HuH-7.5 (cell line): ENCODE results near the gene ATXN1.
"Not testable (repeated sequence)": the region's sequence is repeated elsewhere in the genome, so short reads cannot be mapped to it uniquely, and the experiment has no call there.

Experiments
- DNase-seq: peaks from one replicate; pipeline ENCODE4 v3.0.0; 2011; ENCODE audit warnings: low spot score

The ATXN1 gene

DNA sequence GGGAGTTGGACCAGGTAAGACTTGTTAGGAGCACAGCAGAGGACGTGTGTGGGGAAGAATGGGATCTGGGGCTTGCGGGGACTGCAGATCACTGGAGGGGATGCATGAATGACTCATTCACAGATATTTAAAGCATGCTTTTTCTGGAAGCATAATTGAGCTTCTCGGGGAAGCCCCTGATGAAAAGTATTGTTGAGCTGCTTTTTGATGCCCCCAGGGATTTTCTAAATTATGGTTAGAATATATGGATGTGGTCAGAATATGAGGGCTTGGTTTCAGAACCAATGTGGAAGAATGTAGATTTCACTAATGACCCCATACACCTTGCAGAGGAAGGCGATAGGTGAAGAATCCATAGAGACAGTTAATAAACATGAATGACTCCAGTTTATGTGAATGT, 486.8 kb downstream of the ATXN1 start:
- no peak for DNase-seq

DNA sequence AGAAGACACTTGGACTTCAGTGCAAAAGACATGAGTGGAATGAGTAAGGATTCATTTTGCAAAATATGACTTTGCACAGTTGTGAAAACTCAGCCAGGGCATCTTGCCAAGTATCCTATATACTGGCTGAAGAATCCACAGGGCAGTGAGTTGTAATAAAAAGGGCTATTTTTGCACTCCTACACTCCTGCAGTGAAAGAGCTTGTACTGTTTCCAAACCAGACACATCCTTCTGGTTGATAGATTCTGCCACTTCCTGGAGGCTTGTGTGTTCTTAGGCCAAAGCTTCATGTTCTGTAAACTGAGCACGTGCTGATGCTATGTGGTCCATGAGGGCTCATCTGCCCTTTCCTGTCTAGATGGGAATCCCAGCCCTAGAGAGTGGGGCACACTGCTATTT, 488.0 kb downstream of the ATXN1 start:
- no peak for DNase-seq

DNA sequence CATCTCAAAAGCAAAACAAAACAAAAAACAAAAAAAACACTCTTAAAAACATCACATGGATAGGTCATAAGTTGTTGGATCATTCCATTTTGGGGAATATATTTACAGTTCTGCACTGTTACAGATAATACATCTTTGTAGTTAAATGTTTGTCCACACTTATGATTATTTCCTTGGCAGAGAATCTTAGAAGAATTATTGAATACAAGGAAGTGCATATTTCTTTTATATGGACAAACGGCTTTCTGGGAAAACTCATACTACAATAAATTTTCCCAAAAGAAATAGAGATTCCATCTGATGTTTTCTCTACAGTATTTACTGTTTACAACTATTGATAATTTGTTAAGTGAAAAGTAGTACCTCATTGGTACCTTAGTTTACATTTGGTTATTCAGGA, 489.1 kb downstream of the ATXN1 start:
- no peak for DNase-seq

DNA sequence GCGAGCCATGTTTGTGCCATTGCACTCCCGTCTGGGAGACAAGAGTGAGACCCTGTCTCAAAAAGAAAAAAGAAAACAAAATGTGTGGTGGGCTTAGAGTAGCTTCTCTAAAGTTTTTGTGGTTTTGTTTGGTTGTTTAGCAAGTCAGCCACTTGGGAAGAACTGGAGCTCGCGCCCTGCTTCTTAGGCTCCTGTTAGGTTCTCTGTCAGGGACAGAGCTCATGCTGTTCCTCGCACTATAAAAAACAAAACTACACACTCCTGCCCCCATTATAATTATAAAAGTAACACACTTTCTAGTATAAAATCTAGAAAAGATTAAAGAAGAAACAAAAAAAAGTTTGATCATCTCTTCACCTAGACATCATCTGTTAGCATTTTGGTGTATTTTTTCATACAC, 489.8 kb downstream of the ATXN1 start:
- no peak for DNase-seq

DNA sequence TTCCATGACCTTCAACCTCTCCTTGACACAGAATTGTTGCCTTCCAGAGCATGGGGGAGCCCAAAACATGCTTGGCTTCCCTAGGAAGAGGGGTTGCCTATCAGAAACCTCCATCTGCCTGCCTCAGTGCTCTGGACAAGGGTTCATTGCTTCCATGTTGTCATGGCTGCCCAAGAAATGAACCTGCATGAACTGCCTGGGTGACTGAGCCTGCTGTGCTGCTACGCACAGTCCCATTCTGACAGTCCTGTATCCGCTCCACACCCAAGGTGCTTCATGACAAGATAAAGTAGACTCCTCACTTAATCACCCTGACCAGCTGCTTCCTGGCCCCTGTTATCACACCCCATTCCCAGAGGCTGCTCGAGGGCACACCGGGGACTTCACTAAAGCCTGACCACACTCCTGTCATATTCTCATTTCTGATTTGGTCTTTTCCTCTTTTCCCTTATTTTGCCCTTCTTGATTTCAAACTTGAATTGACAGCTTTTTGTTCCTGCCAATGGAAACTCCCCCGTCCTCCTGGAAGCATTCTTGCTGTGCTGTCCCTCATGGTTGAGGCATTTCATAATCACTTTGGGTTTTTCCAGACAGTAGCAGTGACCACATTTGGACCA, 491.0 kb downstream of the ATXN1 start:
- no peak for DNase-seq

DNA sequence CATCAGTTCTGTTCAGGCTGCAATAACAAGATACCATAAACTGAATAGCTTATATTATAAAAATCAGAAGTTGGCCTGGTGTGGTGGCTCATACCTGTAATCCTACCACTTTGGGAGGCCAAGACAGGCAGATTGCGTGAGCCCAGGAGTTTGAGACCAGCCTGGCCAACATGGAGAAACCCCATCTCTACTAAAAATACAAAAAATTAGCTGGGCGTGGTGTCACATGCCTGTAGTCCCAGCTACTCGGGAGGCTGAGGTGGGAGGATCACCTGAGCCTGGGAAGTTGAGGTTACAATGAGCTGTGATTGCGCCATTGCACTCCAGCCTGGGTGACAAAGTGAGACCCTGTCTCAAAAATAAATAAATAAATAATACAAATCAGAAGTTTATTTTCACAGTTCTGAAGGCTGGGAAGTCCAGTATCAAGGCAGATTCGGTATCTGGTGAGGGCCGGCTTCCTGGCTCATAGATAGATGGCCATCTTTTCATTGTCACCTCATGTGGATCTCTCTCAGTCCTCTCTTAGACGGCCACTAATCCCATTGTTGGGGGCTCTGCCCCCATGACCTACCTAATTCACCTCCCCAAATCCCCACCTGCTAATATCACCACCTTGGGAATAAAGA, 491.7 kb downstream of the ATXN1 start:
- not testable (repeated sequence) for DNase-seq

DNA sequence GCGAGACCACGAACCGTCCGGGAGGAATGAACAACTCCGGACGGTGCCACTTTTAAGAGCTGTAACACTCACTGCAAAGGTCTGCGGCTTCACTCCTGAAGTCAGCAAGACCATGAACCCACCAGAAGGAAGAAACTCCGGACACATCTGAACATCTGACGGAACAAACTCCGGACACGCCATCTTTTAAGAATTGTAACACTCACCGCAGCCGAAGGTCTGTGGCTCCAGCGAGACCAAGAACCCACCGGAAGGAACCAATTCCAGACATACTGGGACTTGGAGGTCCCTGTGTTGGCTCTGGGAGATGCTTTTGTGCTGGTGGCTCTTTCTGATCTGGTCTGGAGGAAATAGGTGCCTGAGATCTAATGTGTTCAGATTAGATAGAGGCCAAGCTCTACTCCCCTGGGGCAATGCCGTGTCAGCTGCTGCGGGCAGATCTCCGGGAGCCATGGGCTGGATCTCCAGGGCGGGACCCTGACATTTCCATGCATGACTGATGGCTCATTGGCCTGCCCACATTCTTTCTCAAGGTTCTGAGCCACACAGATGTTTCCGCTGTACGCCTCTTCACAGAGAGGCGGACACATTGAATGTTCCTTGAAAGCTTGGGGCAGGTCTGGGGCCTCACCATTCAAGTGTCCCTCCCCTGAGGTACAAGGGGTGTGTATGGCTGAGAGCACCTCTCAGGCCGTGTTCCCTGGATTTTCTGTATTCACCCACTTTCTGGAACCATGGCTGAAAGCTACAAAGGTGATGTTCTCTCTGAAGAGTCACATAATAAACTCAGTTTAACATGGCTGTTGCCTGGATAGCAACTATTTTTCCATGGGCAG, 493.6 kb downstream of the ATXN1 start:
- no peak for DNase-seq

DNA sequence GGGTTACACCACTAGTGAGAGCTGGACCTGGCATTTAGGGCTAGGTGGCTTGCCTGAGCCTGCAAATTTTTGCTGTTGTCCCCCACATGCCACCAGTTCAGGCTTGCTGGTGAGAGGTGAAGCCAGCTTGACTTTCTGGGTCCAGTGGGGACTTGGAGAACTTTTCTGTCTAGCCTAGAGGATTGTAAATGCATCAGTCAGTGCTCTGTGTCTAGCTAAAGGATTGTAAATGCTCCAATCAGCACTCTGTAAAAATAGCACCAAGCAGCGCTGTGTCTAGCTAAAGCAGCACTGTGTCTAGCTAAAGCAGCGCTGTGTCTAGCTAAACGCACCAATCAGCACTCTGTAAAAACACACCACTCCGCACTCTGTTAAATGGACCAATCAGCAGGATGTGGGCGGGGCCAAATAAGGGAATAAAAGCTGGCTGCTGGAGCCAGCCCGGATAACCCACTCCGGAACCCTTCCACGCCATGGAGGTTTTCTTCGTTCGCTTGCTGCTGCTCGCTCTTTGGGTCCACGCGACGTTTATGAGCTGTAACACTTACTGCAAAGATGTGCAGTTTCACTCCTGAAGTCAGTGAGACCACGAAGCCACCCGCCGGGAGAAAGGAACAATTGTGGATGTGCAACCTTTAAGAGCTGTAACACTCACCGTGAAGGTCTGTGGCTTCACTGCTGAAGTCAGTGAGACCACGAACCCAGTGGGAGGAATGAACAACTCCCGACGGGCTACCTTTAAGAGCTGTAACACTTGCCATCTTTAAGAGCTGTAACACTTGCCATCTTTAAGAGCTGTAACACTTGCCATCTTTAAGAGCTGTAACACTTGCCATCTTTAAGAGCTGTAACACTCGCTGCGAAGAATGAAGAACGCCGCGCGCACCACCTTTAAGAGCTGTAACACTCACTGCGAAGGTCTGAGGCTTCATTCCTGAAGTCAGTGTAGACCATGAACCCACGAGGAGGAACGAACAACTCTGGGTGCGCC, 495.6 kb downstream of the ATXN1 start:
- DNase-seq, result no peak

DNA sequence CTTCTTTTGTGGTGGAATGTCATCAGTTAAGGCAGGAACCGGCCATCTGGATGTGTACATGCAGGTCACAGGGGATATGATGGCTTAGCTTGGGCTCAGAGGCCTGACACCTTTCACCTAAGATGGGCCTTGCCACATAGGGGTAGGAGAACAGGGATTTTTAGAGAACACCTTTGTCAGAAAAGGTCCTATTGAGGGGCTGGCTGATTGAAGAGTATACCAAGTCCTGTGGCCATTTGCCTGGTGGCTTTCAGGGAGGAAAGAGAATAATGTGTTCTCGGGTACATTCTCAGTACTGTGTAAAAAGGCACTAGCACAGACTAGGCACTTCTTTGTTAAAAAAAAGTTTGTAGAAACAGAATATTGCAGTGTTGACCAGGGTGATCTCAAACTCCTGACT, 496.5 kb downstream of the ATXN1 start:
- no peak for DNase-seq

DNA sequence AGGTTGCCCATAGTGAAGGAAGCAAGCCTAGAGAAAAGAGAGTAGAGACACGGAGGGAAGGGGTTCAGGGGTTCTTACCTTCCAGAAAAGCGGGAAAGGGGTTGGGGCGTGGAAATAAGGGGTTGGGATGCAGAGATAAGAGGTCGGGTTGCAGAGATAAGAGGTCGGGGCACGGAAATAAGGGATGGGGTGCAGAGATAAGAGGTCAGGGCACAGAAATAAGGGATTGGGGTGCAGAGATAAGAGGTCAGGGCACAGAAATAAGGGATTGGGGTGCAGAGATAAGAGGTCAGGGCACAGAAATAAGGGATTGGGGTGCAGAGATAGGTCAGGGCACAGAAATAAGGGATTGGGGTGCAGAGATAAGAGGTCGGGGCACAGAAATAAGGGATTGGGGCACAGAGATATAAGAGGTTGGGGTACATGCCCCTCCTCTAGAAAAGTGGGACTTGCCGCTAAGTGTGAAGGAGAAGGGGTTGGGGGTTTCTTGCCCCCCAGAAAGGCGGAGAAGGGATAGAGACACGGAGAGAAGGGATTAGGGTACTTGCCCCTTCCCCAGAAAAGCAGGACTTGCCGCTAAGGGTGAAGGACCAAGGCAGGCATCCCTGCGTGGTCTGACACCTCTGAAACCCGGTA, 497.7 kb downstream of the ATXN1 start:
- not testable (repeated sequence) for DNase-seq

DNA sequence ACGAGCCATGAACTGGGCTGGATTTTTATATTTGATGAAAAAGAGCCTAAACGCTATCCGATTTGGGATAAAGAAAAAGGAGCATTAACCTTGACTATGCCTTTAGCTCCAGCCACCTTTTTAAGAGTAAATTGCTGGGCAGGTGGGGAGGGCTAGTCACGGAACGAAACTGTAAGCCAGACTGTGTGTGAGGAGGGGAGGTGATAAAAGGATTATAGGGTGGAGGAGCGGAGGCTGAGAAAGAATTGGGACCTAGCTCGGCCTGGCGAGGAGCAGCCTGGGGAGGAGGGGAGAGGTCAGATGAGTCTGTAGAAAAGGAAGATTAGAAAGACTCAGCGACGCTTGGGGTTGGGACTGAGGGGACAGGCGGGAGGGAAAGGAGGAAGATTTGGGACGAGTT, 498.5 kb downstream of the ATXN1 start:
- DNase-seq, result not testable (repeated sequence)

DNA sequence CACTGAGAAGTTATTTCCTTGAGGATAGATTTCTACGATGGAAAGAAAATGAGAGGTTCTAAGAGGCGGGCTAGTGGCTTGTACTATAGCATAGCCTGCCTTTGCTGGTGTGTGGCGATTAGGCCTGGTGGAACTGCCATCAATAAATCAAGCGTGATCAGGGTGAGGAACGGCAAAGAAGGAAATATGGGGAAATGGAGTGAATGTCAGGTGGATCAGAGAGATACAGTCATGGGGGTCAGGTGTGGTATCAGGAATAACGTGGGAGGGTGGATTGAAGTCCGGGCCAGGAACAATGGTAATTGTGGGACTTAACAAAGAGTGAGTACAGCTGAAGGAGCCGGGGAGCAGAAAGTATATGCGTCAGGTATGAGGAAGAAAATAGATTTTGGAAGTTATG, 500.7 kb downstream of the ATXN1 start:
- DNase-seq, result not testable (repeated sequence)

DNA sequence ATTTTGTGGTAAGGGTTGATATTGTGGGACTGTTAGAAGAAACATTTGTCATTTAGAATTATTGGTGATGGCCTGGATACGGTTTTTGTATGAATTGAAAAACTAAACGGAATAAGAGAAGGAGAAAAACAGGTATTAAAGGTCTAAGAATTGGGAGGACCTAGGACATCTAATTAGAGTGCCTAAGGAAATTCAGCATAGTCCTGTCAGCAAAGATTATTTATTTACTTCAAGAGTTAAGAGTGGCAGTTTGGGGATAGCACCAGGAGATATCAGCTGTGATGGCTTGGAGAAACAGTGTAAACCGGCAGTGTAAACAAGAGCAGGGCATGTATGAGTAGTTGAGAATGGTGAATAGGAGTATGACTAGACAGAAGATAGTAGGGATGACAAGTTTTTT, 501.7 kb downstream of the ATXN1 start:
- not testable (repeated sequence) for DNase-seq

DNA sequence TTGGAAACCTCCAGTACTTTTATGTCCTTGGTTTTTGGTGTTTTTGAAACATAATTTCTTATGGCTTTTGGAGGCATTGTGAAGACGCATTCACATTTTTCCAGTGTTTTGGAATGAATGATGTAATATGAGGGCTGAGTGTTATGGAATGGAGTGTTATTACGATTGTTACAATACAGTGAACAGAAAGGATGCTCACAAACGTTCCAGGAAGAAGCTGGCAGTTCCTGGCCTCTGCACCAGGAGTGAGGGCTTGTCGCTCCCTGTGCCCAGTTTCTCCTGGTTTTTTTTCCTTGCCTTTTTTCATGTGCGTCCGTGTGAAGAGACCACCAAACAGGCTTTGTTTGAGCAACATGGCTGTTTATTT, 502.6 kb downstream of the ATXN1 start:
- no peak for DNase-seq

DNA sequence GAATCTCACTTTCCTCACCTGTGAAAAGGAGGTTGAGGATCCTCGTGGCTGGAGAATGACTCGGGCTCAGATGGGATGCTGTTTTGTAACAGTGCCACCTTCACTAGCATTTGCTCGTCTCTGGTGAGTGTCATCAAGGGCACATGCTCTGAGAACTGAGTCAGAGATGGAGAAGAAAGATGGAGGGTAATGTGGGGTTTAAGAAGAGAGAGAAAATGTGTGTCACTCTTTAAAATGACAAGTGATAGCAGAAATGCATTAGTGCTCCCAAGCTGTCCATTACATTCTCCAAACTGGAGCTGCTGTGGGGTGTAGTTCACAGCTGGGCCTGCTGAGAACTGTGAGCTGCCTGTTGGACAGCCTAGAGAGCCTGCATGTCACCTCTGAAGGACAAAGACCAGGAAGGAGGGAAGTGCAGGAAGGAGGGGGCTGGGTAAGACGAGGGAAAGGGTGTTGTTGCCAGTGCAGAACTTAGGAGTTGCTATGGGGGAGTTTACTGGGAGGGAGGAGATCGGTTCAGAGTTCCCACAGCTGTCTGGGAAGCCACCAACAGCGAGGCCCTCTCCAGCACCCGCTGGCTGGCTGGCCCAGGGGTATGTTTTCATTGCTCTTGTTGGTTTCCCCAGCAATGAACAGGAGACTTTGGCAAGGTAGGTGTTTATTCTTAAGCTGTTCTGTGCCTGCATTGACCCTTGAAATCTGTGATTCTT, 503.1 kb downstream of the ATXN1 start:
- DNase-seq, result no peak

DNA sequence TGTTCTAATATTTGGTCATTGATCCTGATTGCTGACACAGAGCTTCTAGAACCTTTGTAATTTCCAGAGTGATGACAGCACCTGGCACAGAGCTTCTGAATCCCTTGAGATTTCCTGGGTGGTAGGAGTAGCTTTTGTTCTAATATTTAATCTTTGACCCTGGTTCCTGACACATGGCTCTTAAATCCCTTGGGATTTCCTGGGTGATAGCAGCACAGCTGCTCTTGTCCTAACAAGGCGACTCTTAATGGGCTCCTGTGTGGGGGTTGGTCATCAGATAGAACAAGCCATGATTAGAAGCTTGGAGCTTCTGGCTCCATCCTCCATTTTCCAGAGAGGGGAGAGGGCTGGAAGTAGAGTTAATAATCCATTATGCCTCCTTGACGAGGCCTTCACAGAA, 504.5 kb downstream of the ATXN1 start:
- DNase-seq, result no peak

DNA sequence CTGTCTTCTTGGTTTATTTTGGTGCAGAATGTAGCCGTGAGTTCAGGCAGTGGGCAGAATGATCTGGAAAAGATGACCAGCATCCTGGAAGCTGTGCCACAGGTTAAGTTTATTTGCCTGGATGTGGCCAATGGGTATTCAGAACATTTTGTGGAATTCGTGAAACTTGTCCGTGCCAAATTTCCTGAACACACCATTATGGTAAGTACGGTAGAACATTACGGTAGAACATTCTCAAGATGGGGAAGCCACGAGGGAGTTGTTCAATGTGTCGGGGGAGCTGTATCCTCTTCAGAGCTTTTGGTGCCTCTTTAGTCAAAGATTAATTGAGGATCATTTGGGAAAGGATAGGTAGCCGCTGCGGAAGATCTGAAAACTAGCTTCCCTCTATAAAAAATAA, 506.7 kb downstream of the ATXN1 start:
- DNase-seq, result no peak

DNA sequence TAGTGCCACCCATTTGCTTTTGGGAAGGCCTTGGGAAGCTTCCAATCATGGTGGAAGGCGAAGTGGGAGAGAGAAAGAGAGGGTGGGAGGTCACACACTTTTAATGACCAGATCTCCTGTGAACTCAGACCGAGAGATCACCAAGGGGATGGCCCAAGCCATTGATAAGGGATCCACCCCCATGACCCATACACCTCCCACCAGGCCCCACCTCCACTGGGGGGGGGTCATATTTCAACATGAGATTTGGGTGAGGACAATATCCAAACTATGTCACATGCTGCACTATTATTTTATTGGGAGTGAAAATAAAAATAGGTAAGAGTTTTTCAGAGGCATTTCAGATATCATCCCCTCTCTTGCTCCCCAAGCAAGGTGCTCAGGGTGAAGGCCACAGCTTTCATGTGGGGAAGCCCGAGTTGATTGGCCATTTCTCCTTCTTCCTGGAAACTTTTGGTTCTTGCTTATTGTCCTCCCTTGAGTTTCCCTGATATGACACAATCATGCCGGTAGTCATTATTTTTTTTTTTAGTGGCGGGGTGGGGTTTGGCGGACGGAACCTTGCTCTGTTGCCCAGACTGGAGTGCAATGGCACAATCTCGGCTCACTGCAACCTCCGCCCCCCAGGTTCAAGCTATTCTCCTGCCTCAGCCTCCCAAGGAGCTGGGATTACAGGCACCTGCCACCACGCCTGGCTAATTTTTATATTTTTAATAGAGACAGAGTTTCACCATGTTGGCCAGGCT, 507.7 kb downstream of the ATXN1 start:
- no peak for DNase-seq

DNA sequence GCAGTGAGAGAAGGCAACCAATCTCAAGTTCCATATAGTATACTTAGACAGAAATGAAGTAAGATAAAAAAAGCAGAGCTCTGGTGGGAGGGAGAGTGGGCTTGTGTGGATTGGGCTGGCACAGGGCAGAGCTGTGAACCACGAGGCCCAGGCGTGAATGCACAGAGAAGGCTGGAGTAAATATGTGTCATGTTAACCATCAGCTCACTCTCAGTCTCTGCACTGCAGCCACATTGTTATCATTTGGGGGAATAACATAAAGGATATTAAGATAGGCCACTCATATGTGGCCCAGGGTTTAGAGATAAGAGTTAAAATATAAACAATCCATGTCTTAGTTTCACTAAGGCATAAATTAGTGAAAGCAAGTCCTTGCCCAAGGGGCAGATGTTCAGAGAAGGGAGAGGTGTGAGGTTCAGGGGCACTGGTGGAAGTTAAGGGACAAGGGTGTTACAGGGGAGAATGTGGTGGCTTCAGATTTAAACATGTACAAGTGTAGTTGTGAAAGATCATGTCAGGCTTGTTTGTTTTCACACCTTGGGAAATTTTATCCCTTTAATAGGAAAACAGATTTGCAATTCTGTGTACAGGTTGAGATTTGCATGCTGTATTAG, 508.5 kb downstream of the ATXN1 start:
- DNase-seq, result no peak

DNA sequence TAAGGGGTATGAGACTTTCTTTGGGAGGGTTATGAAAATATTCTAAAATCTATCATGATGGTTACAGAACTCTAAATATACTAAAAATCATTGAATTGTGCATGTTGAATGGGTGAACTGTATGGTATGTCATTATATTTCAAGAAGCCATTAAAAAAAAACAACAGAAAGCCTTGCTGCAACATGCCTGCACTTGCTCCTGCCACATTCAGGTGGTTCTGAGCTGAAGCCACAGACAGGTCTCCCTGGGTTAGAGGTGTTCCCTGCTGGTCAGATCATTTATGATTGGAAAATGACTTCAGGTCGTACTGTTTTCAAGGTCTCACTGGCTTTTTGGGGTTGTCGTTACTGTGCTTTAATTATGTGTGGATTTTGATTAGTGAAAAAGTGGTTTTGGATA, 509.6 kb downstream of the ATXN1 start:
- no peak for DNase-seq
